ENCODE data around the gene GALM.
"Not testable (repeated sequence)": the region's sequence is repeated elsewhere in the genome, so short reads cannot be mapped to it uniquely, and the experiment has no call there.

Gene GALM

GRCh38 chr2:38668092-38668491 is 2.2 kb downstream of the GALM start:
- no peak for DNase-seq (ENCODE audit: low read depth)
- no peak overlapping the region for H3K4me3 ChIP-seq (ENCODE audit: low read length)
- TF ChIP-seq CTCF (conservative IDR thresholded peaks at IDR 0.05; ENCODE audit: low read length) = no peak

DNA sequence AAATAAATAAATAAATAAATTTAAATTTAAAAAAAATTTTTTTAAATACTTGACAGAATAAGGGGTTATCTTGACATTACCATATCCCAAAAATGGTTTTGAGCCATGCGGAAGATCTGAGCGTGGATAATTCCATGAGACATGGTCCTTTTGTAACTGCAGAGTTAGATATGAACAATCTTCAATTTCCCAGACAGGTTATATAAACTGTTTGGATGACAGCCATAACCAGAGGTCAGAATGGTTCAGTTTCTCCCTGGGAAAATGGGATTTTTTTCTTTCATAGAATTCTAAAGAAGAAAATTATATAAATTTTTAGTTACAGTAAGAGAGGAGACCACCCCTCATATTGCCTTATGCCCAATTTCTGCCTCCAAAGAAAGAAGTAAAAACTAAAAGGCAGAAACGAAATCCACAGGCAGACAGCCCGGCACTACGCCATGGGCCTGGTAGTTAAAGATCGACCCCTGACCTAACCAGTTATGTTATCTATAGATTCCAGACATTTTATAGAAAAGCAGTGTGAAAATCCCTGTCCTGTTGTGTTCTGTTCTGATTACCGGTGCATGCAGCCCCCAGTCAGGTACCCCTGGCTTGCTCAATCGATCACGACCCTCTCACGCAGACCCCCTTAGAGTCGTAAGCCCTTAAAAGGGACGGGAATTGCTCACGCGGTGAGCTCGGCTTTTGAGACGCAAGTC is 3.0 kb downstream of the GALM start:
- no peak overlapping the region for H3K4me3 ChIP-seq (ENCODE audit: low read length)
- TF ChIP-seq CTCF (conservative IDR thresholded peaks at IDR 0.05; ENCODE audit: low read length) = no peak
- DNase-seq (ENCODE audit: low read depth) = no peak

DNA sequence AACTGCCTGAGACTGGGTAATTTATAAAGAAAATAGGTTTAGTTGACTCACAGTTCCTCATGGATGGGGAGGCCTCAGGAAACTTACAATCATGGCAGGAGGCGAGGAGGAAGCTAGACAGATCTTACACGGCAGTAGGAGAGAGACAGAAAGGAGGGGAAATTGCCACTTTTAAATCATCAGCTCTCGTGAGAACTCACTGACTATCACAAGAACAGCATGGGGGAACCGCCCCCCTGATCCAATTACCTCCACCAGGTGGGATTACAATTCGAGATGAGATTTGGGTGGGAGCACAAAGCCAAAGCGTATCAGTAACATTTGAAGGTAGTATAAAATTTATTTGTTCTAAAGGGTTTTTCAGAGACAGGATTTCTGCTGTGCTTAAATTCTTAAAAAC is 5.4 kb downstream of the GALM start:
- TF ChIP-seq CTCF (conservative IDR thresholded peaks at IDR 0.05; ENCODE audit: low read length) = no peak
- no peak for DNase-seq (ENCODE audit: low read depth)
- H3K4me3 ChIP-seq (ENCODE audit: low read length) = no peak overlapping the region

DNA sequence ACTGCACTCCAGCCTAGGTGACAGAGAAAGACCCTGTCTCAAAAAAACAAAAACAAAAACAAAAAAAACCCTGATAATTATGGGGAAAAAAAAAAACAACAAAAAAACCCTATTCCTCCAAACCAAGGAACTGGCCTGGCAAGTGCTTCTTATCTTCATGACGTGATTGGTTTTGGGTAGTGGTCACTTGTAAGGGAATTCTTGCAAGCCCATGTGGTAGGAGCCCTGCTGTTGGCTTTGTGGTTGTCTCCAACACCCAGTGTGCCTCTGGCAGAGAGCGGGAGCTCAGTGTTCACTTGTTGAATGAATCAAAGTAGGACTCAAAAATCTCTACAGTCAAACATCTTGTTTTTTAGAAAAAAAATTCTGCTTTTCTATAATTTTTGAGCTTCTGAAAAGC is 6.0 kb downstream of the GALM start:
- no peak for DNase-seq (ENCODE audit: low read depth)
- no peak overlapping the region for H3K4me3 ChIP-seq (ENCODE audit: low read length)
- TF ChIP-seq CTCF (conservative IDR thresholded peaks at IDR 0.05; ENCODE audit: low read length) = no peak

DNA sequence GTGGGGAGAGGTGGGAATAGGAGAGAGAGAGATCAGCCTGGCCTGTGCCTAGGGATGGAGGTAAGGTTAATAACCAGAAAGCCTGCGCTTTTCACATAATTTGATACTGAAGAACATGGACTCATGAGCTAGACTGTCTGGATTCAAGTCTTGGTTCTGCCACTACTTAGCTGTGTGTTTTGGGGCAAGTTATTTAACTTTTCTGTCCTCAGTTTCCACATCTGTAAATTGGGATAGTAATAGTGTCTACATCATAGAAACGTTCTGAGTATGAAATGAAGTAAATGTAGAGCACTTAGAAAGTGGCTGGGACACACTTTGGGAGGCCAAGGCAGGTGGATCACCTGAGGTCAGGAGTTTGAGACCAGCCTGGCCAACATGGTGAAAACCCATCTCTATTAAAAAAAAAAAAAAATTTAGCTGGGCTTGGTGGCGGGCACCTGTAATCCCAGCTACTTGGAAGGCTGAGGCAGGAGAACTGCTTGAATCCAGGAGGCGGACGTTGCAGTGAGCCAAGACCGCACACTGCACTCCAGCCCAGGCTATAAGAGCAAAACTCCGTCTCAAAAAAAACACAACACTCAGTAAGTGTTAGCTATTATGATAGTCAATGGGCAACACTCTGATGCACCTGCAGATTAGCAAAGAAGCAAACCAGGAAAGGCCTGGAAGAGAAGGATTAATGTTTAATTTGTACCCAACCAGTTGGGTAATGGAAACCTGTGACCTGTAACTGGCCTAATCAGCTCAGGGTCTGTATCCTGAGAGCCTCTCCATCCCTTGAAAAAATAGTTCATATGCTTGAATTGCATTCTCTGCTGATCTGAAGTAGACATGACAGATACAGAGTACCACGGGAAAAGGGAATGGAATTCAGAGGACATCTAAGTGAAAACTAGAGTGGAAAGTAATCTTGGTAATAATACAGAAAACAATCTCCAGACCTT is 6.8 kb downstream of the GALM start:
- no peak for DNase-seq (ENCODE audit: low read depth)
- TF ChIP-seq CTCF (conservative IDR thresholded peaks at IDR 0.05; ENCODE audit: low read length) = no peak
- no peak overlapping the region for H3K4me3 ChIP-seq (ENCODE audit: low read length)

GRCh38 chr2:38676681-38677080 is 10.8 kb downstream of the GALM start:
- no peak for DNase-seq (ENCODE audit: low read depth)
- no peak for TF ChIP-seq CTCF (conservative IDR thresholded peaks at IDR 0.05; ENCODE audit: low read length)
- H3K4me3 ChIP-seq (ENCODE audit: low read length) = no peak overlapping the region

DNA sequence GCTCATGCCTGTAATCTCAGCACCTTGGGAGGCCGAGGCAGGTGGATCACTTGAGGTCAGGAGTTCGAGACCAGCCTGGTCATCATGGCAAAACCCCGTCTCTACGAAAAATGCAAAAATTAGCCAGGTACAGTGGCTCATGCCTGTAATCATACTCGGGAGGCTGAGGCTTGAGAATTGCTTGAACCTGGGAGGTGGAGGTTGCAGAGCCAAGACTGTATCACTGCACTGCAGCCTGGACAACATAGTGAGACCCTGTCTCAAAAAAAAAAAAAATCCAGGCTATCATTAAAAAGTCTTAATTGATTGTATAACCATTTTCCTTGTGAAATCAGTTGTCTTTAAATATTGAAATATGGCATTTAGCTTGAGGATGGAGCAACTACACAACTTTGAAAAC is 15.0 kb downstream of the GALM start:
- DNase-seq (ENCODE audit: low read depth); H3K4me3 ChIP-seq (ENCODE audit: low read length): not testable (repeated sequence)

All from AG10803 (cell line).